ENCODE measurements around the gene MRPS27.
A peak's percentile ranks its signal among the peaks of the same experiment; 100 is the strongest.

The MRPS27 gene

GRCh38 chr5:72228960-72229359 is 91.1 kb downstream of the MRPS27 start:
- no peak for DNase-seq

GRCh38 chr5:72226950-72227349 is 93.1 kb downstream of the MRPS27 start:
- DNase-seq, result no peak

GRCh38 chr5:72225741-72226140 is 94.3 kb downstream of the MRPS27 start:
- no peak for DNase-seq

- no peak for DNase-seq
These were observed 95.0 kb downstream of the MRPS27 start for GRCh38 chr5:72224946-72225463.

GRCh38 chr5:72223371-72223770 is 96.7 kb downstream of the MRPS27 start:
- DNase-seq, result no peak

- no peak for DNase-seq
These were observed 97.5 kb downstream of the MRPS27 start for GRCh38 chr5:72222521-72222920.

- DNase-seq, result no peak
These were observed 98.5 kb downstream of the MRPS27 start for GRCh38 chr5:72221541-72221940.

GRCh38 chr5:72221099-72221498 is 98.9 kb downstream of the MRPS27 start:
- no peak for DNase-seq

- DNase-seq, result no peak
These were observed 103.3 kb downstream of the MRPS27 start for GRCh38 chr5:72216756-72217155.

GRCh38 chr5:72214168-72214567 is 105.9 kb downstream of the MRPS27 start:
- DNase-seq, result no peak

GRCh38 chr5:72213482-72213881 is 106.6 kb downstream of the MRPS27 start:
- no peak for DNase-seq

- no peak for DNase-seq
These were observed 107.9 kb downstream of the MRPS27 start for GRCh38 chr5:72212171-72212570.

- DNase-seq, result peak; percentile 67
These were observed 109.0 kb downstream of the MRPS27 start for GRCh38 chr5:72210888-72211678.

GRCh38 chr5:72209147-72210115 is 110.6 kb downstream of the MRPS27 start:
- no peak for DNase-seq

GRCh38 chr5:72208324-72208926 is 111.6 kb downstream of the MRPS27 start:
- no peak for DNase-seq

- no peak for DNase-seq
These were observed 113.0 kb downstream of the MRPS27 start for GRCh38 chr5:72206994-72207393.

- DNase-seq, result no peak
These were observed 113.9 kb downstream of the MRPS27 start for GRCh38 chr5:72206160-72206559.

- DNase-seq, result no peak
These were observed 114.5 kb downstream of the MRPS27 start for GRCh38 chr5:72205431-72206009.

- DNase-seq, result no peak
These were observed 115.1 kb downstream of the MRPS27 start for GRCh38 chr5:72204946-72205345.

GRCh38 chr5:72203251-72203845 is 116.7 kb downstream of the MRPS27 start:
- no peak for DNase-seq

GRCh38 chr5:72202331-72202825 is 117.7 kb downstream of the MRPS27 start:
- no peak for DNase-seq

GRCh38 chr5:72199681-72200080 is 120.4 kb downstream of the MRPS27 start:
- no peak for DNase-seq

All from NCI-H226 (cell line).